Fibroblast of skin of abdomen (primary cell): ENCODE results near the gene UBAC1.
A peak's percentile ranks its signal among the peaks of the same experiment; 100 is the strongest.
"Not testable (repeated sequence)": the region's sequence is repeated elsewhere in the genome, so short reads cannot be mapped to it uniquely, and the experiment has no call there.

ENCODE experiments used
- DNase-seq: peaks from one replicate; pipeline ENCODE4 v3.0.0-alpha.2; 2013

Gene UBAC1

DNA sequence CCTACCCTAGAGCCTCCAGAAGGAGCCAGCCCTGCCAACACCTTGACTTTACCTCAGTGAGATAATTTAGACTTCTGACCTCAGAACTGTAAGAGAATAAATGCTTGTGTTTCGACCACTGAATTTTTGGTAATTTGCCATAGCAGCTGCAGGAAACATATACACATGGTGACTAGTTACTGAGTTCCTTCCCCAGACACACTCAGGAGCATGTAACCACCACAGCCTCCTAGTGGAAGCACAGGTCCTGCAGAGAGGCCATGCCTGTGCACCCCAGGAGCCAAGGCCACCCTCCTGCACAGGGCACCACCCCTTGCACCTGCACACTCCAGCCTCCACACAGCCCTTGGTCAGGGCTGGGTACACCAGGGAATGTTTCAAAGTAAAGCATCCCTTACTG is 46.3 kb downstream of the UBAC1 start:
- peak; percentile 31 for DNase-seq

GRCh38 chr9:135911233-135911632 is 49.9 kb downstream of the UBAC1 start:
- not testable (repeated sequence) for DNase-seq

DNA sequence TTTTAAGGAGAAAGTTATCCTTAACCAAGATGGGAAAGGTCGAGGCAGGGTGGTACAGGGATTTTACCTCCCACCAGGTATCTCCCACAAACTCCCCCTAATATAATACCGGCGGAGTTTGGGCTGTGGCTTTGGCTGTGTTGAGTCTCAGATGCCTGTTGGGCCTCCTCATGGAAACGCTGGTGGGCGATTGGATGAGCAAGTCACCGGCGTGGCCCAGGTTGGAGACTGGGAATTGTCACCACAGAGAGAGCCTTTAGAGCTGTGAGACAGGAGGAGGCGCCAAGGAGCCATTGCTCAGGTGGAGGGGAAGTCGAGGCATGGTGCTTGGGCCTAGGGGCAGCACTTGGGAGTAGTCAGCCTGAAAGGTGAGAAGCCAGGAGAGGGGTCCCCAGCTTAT is 50.4 kb downstream of the UBAC1 start:
- DNase-seq, result no peak

DNA sequence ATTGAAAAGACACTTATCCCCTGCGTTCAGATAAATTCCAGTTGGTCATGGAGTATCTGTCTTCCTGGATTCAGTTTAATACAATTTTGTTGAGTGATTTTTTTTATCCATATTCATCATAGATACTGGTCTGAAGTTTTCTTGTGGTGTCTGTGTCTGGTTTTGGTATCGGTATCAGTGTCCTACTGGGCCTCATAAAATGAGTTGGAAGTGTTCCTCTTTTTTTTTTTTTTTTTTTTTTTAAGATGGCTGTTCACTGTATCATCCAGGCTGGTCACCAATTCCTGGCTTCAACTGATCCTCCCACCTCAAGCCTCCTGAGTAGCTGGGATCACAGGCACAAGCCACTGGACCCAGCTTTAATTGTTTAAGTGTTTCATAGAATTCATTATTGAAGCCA is 51.0 kb downstream of the UBAC1 start:
- no peak for DNase-seq

DNA sequence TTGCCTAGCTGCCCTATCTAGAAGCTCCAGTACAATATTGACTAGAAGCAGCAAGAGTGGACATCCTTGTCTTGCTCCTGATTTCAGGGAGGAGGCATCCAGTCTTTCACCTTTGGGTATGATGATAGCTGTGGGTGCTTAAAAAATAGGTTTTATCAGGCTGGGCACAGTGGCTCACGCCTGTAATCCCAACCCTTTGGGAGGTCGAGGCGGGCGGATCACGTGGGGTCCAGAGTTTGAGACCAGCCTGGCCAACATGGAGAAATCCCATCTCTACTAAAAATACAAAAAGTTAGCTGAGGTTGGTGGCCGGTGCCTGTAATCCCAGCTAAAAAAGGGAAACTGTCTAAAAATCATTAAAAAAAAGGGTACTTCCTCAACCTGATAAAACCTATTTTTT is 51.8 kb downstream of the UBAC1 start:
- DNase-seq, result no peak

GRCh38 chr9:135908754-135909204 is 52.4 kb downstream of the UBAC1 start:
- no peak for DNase-seq

GRCh38 chr9:135908093-135908753 is 53.0 kb downstream of the UBAC1 start:
- DNase-seq, result no peak

- peak; percentile 94 for DNase-seq
Observed at GRCh38 chr9:135907431-135908092, 53.6 kb downstream of the UBAC1 start, which contains the start of gene CAMSAP1. Gene CAMSAP1 (minus strand): TSS chr9:135907546. CDS start chr9:135907159, 387 bp downstream.

DNA sequence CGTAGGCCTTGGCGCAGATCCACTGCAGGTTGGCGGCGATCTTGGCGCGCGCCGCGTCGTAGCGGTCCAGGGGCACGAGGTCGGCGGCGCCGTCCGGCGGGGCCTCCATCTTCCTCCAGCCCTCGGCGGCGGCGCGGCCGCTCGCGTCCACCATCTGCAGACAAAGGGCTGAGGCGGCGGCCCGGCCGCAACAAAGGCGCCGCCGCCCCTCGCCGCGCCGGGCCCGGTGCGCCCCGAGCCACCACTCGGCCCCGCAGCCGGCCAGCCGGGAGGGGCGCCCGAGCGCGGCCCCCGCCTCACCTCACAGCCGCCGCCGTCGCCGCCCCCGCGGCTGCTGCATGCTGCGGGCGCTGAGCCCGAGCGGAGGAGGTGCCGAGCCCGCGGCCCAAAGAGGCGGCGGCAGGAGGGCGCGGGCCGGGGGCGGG is 54.2 kb downstream of the UBAC1 start:
- DNase-seq, result no peak

- peak; percentile 25 for DNase-seq
Observed at GRCh38 chr9:135906291-135907005, 54.7 kb downstream of the UBAC1 start.

DNA sequence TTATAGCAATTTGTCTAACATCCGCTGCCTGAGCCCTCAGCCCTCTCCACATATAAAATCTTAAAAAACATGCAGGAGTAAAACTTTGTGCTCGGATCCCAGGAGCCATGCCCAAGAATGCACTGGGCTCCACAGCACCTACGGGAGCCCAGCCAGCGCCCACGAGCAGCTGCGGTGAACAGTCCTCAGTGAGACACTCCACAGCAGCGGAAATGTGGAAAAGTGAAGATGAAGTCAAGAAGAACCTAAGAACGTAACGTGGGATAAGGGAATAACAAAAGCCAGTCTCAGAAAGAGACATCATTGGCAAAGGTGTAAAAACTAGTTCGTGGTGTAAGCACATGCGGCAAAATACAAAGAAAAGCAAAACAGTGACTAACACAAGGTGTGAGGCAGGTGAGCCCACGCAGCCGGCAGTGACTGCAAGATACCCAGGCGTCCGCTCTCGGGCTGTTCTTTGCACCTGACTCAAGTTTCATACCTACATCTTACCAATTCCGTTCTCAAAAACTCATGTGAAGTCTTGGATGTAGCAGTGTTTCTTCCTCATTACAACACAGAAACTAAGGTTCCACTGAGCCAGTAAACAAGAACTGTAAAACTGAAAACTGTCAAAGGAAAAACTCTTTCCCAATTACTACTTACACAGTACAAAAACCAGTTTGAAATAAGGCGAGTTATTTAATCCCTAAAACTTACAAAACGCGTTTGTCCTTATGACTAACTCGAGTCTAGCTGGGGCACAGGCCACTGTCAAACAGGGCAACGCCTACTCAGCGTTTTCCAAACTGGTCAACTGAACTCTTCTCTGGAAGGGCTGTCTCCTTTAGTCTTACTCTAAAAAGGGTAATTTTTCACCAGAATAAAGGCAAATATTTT is 55.6 kb downstream of the UBAC1 start:
- DNase-seq, result no peak

- DNase-seq, result no peak
Observed at GRCh38 chr9:135903786-135904520, 57.2 kb downstream of the UBAC1 start.

DNA sequence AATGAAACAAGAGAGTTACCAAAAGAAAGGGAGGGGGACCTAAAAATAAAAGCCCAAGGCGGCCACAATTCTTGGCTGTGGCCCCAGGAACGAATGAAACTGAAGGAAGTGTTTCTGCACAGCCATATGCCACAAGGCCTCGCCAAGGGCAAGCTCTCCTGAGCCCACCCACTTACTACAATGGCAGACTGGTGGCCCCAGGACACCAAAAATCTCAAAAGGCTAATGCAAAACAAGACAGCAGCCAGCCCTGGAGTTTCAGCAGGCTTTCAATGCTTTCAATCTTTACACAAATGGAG is 57.9 kb downstream of the UBAC1 start:
- DNase-seq, result no peak

GRCh38 chr9:135902655-135903357 is 58.4 kb downstream of the UBAC1 start:
- no peak for DNase-seq

- no peak for DNase-seq
Observed at GRCh38 chr9:135901826-135902225, 59.3 kb downstream of the UBAC1 start.

- no peak for DNase-seq
Observed at GRCh38 chr9:135901031-135901758, 60.0 kb downstream of the UBAC1 start.

DNA sequence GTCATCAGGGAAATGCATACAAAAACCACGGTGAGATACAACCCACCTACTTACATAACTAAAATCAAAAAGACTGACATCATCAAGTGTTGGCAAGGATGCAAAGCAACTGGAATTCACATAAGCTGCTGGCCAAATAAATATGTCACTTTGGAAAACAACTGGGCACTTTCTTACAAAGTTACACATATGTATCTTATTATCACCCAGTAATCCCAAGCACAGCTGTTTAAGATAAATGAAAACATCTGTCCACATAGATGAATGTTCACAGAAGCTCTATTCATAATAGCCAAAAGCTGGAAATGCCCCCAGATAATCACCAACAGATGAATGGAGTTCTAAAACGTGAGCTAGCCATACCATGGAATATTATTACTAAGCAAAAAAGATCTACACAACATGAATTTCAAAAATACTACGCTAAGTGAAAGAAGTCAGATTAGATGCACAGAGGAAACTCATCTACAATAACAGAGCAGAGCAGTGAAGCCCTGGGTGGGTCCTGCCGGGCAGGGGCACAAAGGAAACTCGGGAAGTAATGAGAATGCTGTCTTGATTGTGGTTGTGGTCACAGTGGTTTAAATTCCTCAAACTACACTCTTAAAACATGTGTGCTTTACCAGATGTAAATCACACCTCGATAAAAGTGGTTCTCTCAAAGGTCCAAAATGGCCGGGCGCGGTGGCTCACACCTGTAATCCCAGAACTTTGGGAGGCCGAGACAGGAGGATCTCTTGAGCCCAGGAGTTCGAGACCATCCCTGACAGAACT is 62.4 kb downstream of the UBAC1 start:
- peak; percentile 79 for DNase-seq

DNA sequence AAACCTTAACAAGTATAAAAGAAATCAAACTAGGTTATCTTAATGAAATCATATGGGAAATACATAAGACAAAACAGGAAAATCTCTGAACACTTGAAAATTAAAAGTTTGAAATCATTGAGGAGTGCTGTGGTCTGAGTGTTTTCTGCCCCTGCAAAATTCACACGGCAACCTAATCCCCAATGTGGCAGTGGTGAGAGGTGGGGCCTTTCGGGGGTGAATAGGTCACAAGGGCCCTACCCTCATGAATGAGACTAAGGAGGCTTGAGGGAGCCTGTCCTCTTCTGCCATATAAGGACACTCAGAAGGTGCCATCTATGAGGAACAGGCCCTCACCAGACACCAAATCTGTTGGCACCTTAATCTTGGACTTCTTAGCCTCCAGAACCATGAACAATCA is 64.5 kb downstream of the UBAC1 start:
- DNase-seq, result no peak

DNA sequence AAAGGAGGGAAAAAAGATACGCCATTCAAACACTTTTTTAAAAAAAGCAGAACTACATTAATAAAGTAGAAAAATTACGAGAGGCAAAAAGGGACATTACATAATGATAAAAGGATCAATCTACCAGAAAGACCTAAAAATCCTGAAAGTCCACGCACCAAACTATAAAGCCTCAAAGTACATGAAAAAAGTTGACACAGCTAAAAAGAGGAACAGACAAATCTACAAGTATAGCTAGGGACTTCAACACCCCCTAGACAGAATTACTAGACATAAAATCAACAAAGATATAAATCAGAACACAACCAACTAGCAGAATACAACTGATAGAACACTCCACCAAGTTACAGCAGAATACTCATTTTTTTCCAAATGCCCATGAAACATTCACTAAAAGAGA is 65.0 kb downstream of the UBAC1 start:
- DNase-seq, result no peak
